Thymus (tissue), 11 donors: ENCODE measurements around the gene GALNT11. TPM values are rescaled to one million over a fixed set of nuclear protein-coding genes. Genes with fewer than 3 reads are reported as not detected.
"Not testable (repeated sequence)": the region's sequence is repeated elsewhere in the genome, so short reads cannot be mapped to it uniquely, and the experiment has no call there.

ENCODE experiments used
- DNase-seq, 9 donors: peaks; one replicate each; pipeline ENCODE4 v3.0.0-alpha.2; 2013; ENCODE audit warnings: low spot score in 9 of 9, low read depth in 6 of 9, missing footprints in 1 of 9
- H3K27ac ChIP-seq, 2 donors: one replicate each; pipeline ENCODE4 v1.5.1; 2013; ENCODE audit warnings: control low read depth in 1 of 2, low read depth in 1 of 2, low read length in 1 of 2, mild to moderate bottlenecking in 1 of 2, moderate library complexity in 1 of 2
- H3K27me3 ChIP-seq, 2 donors: one replicate each; pipeline ENCODE4 v1.5.1; 2013; ENCODE audit warnings: low read length in 1 of 2; ENCODE audit not compliant: control insufficient read depth in 2 of 2, insufficient read depth in 1 of 2
- H3K36me3 ChIP-seq, 2 donors: one replicate each; pipeline ENCODE4 v1.5.1; 2013; ENCODE audit warnings: low read length in 1 of 2, mild to moderate bottlenecking in 1 of 2, moderate library complexity in 1 of 2; ENCODE audit not compliant: control insufficient read depth in 2 of 2, insufficient read depth in 2 of 2
- H3K4me1 ChIP-seq, 2 donors: one replicate each; pipeline ENCODE4 v1.5.1; 2013; ENCODE audit warnings: low read length in 2 of 2; ENCODE audit not compliant: control insufficient read depth in 2 of 2, insufficient read depth in 2 of 2
- H3K4me3 ChIP-seq, 2 donors: one replicate each; pipeline ENCODE4 v1.5.1; 2013; ENCODE audit warnings: low read length in 2 of 2, control low read depth in 1 of 2, mild to moderate bottlenecking in 1 of 2
- H3K9me3 ChIP-seq, 2 donors: one replicate each; pipeline ENCODE4 v1.5.1; 2013; ENCODE audit warnings: low read length in 1 of 2, mild to moderate bottlenecking in 1 of 2; ENCODE audit not compliant: control insufficient read depth in 2 of 2, insufficient read depth in 1 of 2
- WGBS: extraction: QIAGEN DNeasy Blood & Tissue Kit; methylation state at CpG from one replicate; pipeline ENCODE4 v1.1.7; 2013; 5-methylcytosine and 5-hydroxymethylcytosine counted together
- polyA plus RNA-seq: library from polyadenylated mRNA; stranded (reverse); fragments of 200-250 nt; gene quantifications from one replicate; pipeline ENCODE4 v1.2.3, GENCODE V29; 2013
- total RNA-seq: library from RNA; stranded (reverse); fragments of 120-200 nt; gene quantifications from one replicate; pipeline ENCODE4 v1.2.4, GENCODE V29; 2013
- donor health status: healthy.

GALNT11 gene
- total and polyA plus RNA-seq, 2 donors: 32.0 to 48.8 TPM

GRCh38 chr7:152076940-152077933 lies 51.8 kb downstream of the GALNT11 start:
- Histone ChIP-seq H3K9me3 (no peaks in the 10 kb centered on the region), H3K36me3 (no peaks in the 10 kb centered on the region), H3K27me3 (no peaks in the 10 kb centered on the region), H3K4me1 (no peaks in the 10 kb centered on the region), H3K27ac (peak overlapping the region in 1 of 2 donors; percentile 41), H3K4me3 (no peak overlapping the region)
- WGBS: 96% methylated on average over 8 of the region's 8 CpGs
- no peak for DNase-seq

- Histone ChIP-seq H3K4me1 (no peaks in the 10 kb centered on the region), H3K27ac (no peak overlapping the region), H3K36me3 (no peaks in the 10 kb centered on the region), H3K27me3 (no peaks in the 10 kb centered on the region), H3K4me3 (no peak overlapping the region), H3K9me3 (no peaks in the 10 kb centered on the region)
- DNase-seq: no peak
- WGBS: 80% methylated on average over 6 of the region's 6 CpGs
Observed at GRCh38 chr7:152078025-152078424, 52.6 kb downstream of the GALNT11 start.

DNA sequence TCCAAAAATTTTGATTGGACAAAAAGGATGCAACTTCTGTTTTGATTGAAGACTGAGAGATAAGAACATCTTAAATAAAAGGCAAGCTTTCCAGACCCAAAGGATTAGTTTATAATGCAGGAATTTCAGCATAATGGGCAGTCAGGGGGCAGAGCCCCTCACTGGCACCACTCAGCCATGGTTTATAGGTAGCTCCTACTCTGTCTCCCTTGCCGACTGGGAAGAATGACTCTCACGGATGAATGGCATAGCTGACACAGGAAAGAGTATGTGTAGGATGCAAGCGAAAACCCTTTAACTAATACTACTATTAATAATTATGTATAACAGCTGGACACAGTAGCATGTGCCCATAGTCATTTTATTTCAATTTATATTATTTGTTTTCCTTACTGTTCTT lies 53.3 kb downstream of the GALNT11 start:
- DNase-seq: no peak
- no peaks in the 10 kb centered on the region for H3K9me3 ChIP-seq
- H3K27me3 ChIP-seq: no peaks in the 10 kb centered on the region
- 90% methylated on average over 3 of the region's 3 CpGs for WGBS
- peak overlapping the region in 1 of 2 donors; percentile 3 for H3K27ac ChIP-seq
- H3K4me3 ChIP-seq: no peak overlapping the region
- H3K4me1 ChIP-seq: no peaks in the 10 kb centered on the region
- no peaks in the 10 kb centered on the region for H3K36me3 ChIP-seq

- Histone ChIP-seq H3K9me3 (no peaks in the 10 kb centered on the region), H3K4me3 (no peak overlapping the region), H3K27ac (no peak overlapping the region), H3K27me3 (no peaks in the 10 kb centered on the region), H3K36me3 (no peaks in the 10 kb centered on the region), H3K4me1 (no peaks in the 10 kb centered on the region)
- WGBS: 96% methylated on average over 4 of the region's 4 CpGs
- no peak for DNase-seq
Observed at GRCh38 chr7:152081088-152081487, 55.6 kb downstream of the GALNT11 start.

GRCh38 chr7:152082073-152082721 lies 56.7 kb downstream of the GALNT11 start:
- not testable (repeated sequence) for H3K4me1 ChIP-seq, H3K27ac ChIP-seq, H3K9me3 ChIP-seq, H3K27me3 ChIP-seq, H3K36me3 ChIP-seq, H3K4me3 ChIP-seq, DNase-seq
- WGBS: 94% methylated on average over 6 of the region's 6 CpGs

DNA sequence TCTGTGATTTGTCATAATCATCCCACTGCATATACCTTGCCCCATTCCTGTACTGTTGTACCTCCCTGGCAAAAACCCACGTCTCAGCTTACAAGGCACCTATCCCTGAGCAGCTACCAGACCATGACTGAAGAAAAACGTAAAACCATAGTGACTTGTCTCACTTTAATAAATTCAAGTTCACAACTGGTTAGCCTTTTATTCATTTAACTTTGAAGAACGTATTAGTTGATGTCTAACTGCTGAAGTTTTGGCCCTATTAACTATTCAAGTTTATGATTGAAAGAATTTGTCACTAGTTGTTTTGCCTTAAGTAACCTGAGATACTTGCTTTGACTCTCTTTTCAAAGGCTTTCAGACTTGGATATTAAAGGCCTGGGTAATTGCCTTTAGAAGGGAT lies 59.7 kb downstream of the GALNT11 start:
- Histone ChIP-seq H3K27ac (no peak overlapping the region), H3K4me1 (no peaks in the 10 kb centered on the region), H3K36me3 (no peaks in the 10 kb centered on the region), H3K9me3 (peaks cover 0 to 3% of the 10 kb centered on the region in 2 donors), H3K27me3 (no peaks in the 10 kb centered on the region), H3K4me3 (no peak overlapping the region)
- DNase-seq: no peak
- 95% methylated on average over 3 of the region's 3 CpGs for WGBS

- 93% methylated on average over 1 of the region's 1 CpG for WGBS
- Histone ChIP-seq H3K4me3 (no peak overlapping the region), H3K27me3 (no peaks in the 10 kb centered on the region), H3K36me3 (no peaks in the 10 kb centered on the region), H3K9me3 (peaks cover 0 to 3% of the 10 kb centered on the region in 2 donors), H3K4me1 (no peaks in the 10 kb centered on the region), H3K27ac (no peak overlapping the region)
- DNase-seq: no peak
Observed at GRCh38 chr7:152086513-152086912, 61.0 kb downstream of the GALNT11 start.

- H3K27ac ChIP-seq: no peak overlapping the region
- no peaks in the 10 kb centered on the region for H3K27me3 ChIP-seq
- H3K4me3 ChIP-seq: no peak overlapping the region
- WGBS: 98% methylated on average over 7 of the region's 7 CpGs
- H3K4me1 ChIP-seq: no peaks in the 10 kb centered on the region
- H3K36me3 ChIP-seq: no peaks in the 10 kb centered on the region
- peaks cover 0 to 3% of the 10 kb centered on the region in 2 donors for H3K9me3 ChIP-seq
- DNase-seq: no peak
Observed at GRCh38 chr7:152089183-152089582, 63.7 kb downstream of the GALNT11 start.

DNA sequence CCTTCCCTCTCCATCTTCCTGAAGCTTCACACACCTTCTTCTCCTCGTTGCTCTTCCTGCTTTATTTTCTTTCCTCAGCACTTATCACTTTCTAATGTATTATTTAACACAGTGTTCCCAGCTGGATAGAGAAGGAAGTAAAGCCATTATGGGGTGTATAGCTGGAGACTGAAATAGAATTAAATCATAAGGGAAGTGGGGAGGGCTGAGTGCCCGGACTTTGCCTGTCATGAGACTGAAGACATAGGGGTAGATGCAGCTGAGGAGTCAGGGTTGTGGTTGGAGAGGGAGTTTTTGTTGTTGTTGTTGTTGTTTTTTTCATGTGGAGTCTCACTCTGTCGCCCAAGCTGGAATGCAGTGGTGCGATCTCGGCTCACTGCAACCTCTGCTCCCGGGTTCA lies 65.3 kb downstream of the GALNT11 start:
- H3K27ac ChIP-seq: no peak overlapping the region
- H3K9me3 ChIP-seq: peaks cover 0 to 3% of the 10 kb centered on the region in 2 donors
- no peaks in the 10 kb centered on the region for H3K4me1 ChIP-seq
- WGBS: 97% methylated on average over 6 of the region's 6 CpGs
- no peak for DNase-seq
- H3K4me3 ChIP-seq: no peak overlapping the region
- no peaks in the 10 kb centered on the region for H3K27me3 ChIP-seq
- H3K36me3 ChIP-seq: no peaks in the 10 kb centered on the region
